HFFc6 (cell line): ENCODE results near the gene STK10. TPM values are rescaled to one million over a fixed set of nuclear protein-coding genes. Genes with fewer than 3 reads are reported as not detected.
"Not testable (repeated sequence)": the region's sequence is repeated elsewhere in the genome, so short reads cannot be mapped to it uniquely, and the experiment has no call there.

Experiments used
- DNase-seq: peaks from one replicate; pipeline ENCODE4 v3.0.0-alpha.2; 2018
- H3K27ac Mint-ChIP-seq: 2 replicates; pipeline ENCODE4 v1.8.0; 2020; ENCODE audit warnings: mild to moderate bottlenecking, mixed read lengths
- H3K27me3 Mint-ChIP-seq: 2 replicates; pipeline ENCODE4 v1.8.0; 2021; ENCODE audit warnings: mild to moderate bottlenecking, moderate library complexity, mixed read lengths; ENCODE audit not compliant: insufficient read depth
- H3K36me3 Mint-ChIP-seq: 2 replicates; pipeline ENCODE4 v1.8.0; 2021; ENCODE audit warnings: low read depth, mixed read lengths
- H3K4me1 Mint-ChIP-seq: 2 replicates; pipeline ENCODE4 v1.8.0; 2020; ENCODE audit warnings: low read depth, mixed read lengths
- H3K4me3 Mint-ChIP-seq: 2 replicates; pipeline ENCODE4 v1.8.0; 2020; ENCODE audit warnings: mild to moderate bottlenecking, moderate library complexity, mixed read lengths
- H3K9me3 Mint-ChIP-seq: 2 replicates; pipeline ENCODE4 v1.8.0; 2020; ENCODE audit warnings: mild to moderate bottlenecking, mixed read lengths
- total RNA-seq, 6 experiments: library from RNA; stranded (reverse); fragmentation: NEBNext Ultra II Directional; extraction: Animal tissue kit (Norgen Biotek cat#: 25700); gene quantifications; 2 replicates in 1 of 6; 3 replicates in 5 of 6; pipeline ENCODE4 v1.2.3, GENCODE V29; 2021
- TF ChIP-seq, protein P1 (sequence below): fragments of 200-600 bp; sonication (generic); IDR thresholded peaks from 2 replicates; pipeline ENCODE4 v1.5.0; 2021; ENCODE audit warnings: antibody characterized with exemption, mild to moderate bottlenecking

The STK10 gene
- total RNA-seq, 6 experiments from 2014 or later, result 39.8 to 51.6 (median 47.5) TPM

DNA sequence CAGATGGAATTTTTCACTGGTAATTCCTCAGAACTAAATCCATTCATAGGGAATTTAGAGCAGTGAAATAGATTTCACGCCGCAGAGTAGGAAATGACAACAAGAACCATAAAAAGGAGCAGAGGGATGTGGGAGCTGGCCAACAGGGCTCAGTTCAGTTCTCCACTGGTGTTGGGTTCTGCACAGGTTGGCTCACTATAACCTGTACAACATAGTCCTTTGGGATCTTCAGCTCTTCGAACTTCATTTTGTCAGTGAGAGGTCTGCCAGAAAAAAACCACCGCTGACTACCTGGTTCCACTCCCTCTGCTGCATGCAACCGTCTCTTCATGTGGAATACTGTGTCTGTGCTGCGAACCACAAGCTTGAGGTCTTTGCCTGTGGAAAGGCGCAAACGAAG lies 23.7 kb upstream of the STK10 start:
- Mint-ChIP-seq H3K27me3 (no peaks in the 10 kb centered on the region; the same call in 1 of the 2 replicates), H3K4me1 (peaks cover 22% of the 10 kb centered on the region), H3K4me3 (no peak overlapping the region), H3K36me3 (peaks cover 18% of the 10 kb centered on the region), H3K27ac (no peak overlapping the region), H3K9me3 (no peaks in the 10 kb centered on the region)
- TF ChIP-seq, protein P1, sequence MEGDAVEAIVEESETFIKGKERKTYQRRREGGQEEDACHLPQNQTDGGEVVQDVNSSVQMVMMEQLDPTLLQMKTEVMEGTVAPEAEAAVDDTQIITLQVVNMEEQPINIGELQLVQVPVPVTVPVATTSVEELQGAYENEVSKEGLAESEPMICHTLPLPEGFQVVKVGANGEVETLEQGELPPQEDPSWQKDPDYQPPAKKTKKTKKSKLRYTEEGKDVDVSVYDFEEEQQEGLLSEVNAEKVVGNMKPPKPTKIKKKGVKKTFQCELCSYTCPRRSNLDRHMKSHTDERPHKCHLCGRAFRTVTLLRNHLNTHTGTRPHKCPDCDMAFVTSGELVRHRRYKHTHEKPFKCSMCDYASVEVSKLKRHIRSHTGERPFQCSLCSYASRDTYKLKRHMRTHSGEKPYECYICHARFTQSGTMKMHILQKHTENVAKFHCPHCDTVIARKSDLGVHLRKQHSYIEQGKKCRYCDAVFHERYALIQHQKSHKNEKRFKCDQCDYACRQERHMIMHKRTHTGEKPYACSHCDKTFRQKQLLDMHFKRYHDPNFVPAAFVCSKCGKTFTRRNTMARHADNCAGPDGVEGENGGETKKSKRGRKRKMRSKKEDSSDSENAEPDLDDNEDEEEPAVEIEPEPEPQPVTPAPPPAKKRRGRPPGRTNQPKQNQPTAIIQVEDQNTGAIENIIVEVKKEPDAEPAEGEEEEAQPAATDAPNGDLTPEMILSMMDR, result no peak
- no peak for DNase-seq

- Mint-ChIP-seq H3K27ac (no peak overlapping the region), H3K4me3 (no peak overlapping the region), H3K27me3 (no peaks in the 10 kb centered on the region; the same call in 1 of the 2 replicates), H3K36me3 (peaks cover 13% of the 10 kb centered on the region), H3K4me1 (peaks cover 12% of the 10 kb centered on the region), H3K9me3 (no peaks in the 10 kb centered on the region)
- TF ChIP-seq, protein P1, result no peak
- no peak for DNase-seq
Observed at GRCh38 chr5:172209714-172210113, 21.7 kb upstream of the STK10 start.

- Mint-ChIP-seq H3K27me3 (peaks cover 1% of the 10 kb centered on the region; the same call in 1 of the 2 replicates), H3K27ac (no peak overlapping the region), H3K4me3 (no peak overlapping the region), H3K9me3 (no peaks in the 10 kb centered on the region), H3K4me1 (peaks cover 6% of the 10 kb centered on the region), H3K36me3 (peaks cover 7% of the 10 kb centered on the region; the same call in 1 of the 2 replicates)
- no peak for DNase-seq
- TF ChIP-seq, protein P1, result no peak
Observed at GRCh38 chr5:172207511-172207910, 19.5 kb upstream of the STK10 start.

DNA sequence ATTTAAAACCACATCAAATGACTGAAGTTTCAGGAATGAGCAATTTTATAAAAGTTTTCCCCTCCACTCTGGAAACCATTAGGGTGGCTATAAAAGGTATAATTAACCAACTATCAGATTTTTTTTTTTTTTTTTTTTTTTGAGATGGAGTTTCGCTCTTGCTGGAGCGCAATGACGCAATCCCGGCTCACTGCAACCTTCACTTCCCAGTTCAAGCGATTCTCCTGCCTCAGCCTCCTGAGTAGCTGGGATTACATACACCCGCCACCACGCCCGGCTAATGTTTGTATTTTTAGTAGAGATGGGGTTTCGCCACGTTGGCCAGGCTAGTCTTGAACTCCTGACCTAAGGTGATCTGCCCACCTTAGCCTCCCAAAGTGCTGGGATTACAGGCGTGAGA lies 18.0 kb upstream of the STK10 start:
- not testable (repeated sequence) for H3K4me1 Mint-ChIP-seq, H3K4me3 Mint-ChIP-seq, H3K9me3 Mint-ChIP-seq, H3K36me3 Mint-ChIP-seq, DNase-seq, H3K27ac Mint-ChIP-seq, H3K27me3 Mint-ChIP-seq

DNA sequence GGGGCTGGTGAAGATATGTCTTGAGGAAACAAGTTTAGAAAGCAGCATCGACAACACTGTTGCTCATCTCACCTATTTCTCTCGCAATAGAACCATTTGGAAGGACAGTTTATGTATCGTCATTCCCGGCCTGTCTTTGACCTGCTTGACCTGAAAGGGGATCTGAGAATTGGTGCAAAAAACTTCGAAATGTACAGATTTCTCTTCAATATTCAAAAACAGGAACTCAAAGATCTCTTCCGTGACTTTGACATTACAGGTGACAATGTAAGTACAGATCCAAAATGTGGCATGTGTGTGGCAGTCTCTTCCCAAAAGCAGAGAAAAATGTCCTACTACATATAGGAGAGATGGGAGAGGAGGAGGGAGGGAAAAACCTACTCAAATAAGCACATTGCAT lies 12.5 kb upstream of the STK10 start:
- no peak overlapping the region for H3K27ac Mint-ChIP-seq
- H3K27me3 Mint-ChIP-seq, result peaks cover 1% of the 10 kb centered on the region; the same call in 1 of the 2 replicates
- DNase-seq, result no peak
- H3K4me3 Mint-ChIP-seq, result no peak overlapping the region
- H3K9me3 Mint-ChIP-seq, result peaks cover 6% of the 10 kb centered on the region
- TF ChIP-seq, protein P1, result no peak
- H3K4me1 Mint-ChIP-seq, result peaks cover 6% of the 10 kb centered on the region
- no peaks in the 10 kb centered on the region for H3K36me3 Mint-ChIP-seq

GRCh38 chr5:172199446-172199845 lies 11.4 kb upstream of the STK10 start:
- no peak for DNase-seq
- H3K27ac Mint-ChIP-seq, result no peak overlapping the region
- no peak overlapping the region for H3K4me3 Mint-ChIP-seq
- H3K27me3 Mint-ChIP-seq, result peaks cover 1% of the 10 kb centered on the region; the same call in 1 of the 2 replicates
- TF ChIP-seq, protein P1, result no peak
- H3K9me3 Mint-ChIP-seq, result peaks cover 6% of the 10 kb centered on the region
- no peaks in the 10 kb centered on the region for H3K4me1 Mint-ChIP-seq
- no peaks in the 10 kb centered on the region for H3K36me3 Mint-ChIP-seq

DNA sequence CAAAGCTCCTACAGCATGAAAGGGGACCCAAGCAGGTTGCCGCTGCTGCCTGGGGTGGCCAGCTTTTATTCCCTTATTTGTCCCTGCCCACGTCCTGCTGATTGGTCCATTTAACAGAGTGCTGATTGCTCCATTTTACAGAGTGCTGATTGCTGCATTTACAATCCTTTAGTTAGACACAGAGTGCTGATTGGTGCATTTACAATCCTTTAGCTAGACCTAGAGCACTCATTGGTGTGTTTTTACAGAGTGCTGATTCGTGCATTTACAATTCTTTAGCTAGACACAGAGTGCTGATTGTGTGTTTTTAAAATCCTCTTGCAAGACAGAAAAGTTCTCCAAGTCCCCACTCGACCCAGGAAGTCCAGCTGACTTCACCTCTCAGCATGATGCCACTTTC lies 9.8 kb upstream of the STK10 start:
- H3K4me1 Mint-ChIP-seq, H3K36me3 Mint-ChIP-seq, H3K4me3 Mint-ChIP-seq, H3K9me3 Mint-ChIP-seq, H3K27ac Mint-ChIP-seq, H3K27me3 Mint-ChIP-seq, DNase-seq: not testable (repeated sequence)
